A549 (cell line): ENCODE data around the gene ZNF507.

Experiments used
- CEBPB ChIP-seq, 2 experiments: fragments of >200 bp in 1 of 2; sonication (Bioruptor Twin) in 1 of 2; formaldehyde crosslinking in 1 of 2; IDR thresholded peaks; 2 replicates each; pipeline ENCODE4 v1.6.1; 2012 to 2016
- MAX ChIP-seq: IDR thresholded peaks from 2 replicates; pipeline ENCODE4 v1.6.1; 2012
- MYC ChIP-seq: IDR thresholded peaks from 2 replicates; pipeline ENCODE4 v1.6.1; 2012; ENCODE audit warnings: mild to moderate bottlenecking, inconsistent platforms, low read length, improper control_type of control experiment, borderline replicate concordance
- POLR2A ChIP-seq: IDR thresholded peaks from 2 replicates; pipeline ENCODE4 v1.6.1; 2012; ENCODE audit warnings: mild to moderate bottlenecking, low read length
- RAD21 ChIP-seq, 2 experiments: fragments of >200 bp in 1 of 2; sonication (Bioruptor Twin) in 1 of 2; formaldehyde crosslinking in 1 of 2; IDR thresholded peaks in 1 of 2; conservative IDR thresholded peaks in 1 of 2; 2 replicates in 1 of 2; 3 replicates in 1 of 2; pipeline ENCODE4 v1.6.1; 2012 to 2018; ENCODE audit warnings: inconsistent platforms in 1 of 2
- RCOR1 ChIP-seq: fragments of 150-350 bp; IDR thresholded peaks from 2 replicates; pipeline ENCODE4 v1.6.1; 2014; ENCODE audit warnings: antibody characterized with exemption, low read length, low read depth
- REST ChIP-seq: fragments of 200-600 bp; sonication (generic); IDR thresholded peaks from 2 replicates; pipeline ENCODE4 v1.6.1; 2016; ENCODE audit warnings: antibody characterized with exemption, mild to moderate bottlenecking, moderate library complexity
- RFX5 ChIP-seq: fragments of 450-650 bp; IDR thresholded peaks from 2 replicates; pipeline ENCODE4 v1.7.1; 2014; ENCODE audit warnings: antibody characterized with exemption, mild to moderate bottlenecking, moderate library complexity
- RNF2 ChIP-seq: fragments of 200-600 bp; sonication (generic); IDR thresholded peaks from 2 replicates; pipeline ENCODE4 v1.6.1; 2016; ENCODE audit warnings: low read depth, mild to moderate bottlenecking, antibody characterized with exemption, moderate library complexity, borderline replicate concordance
- TF ChIP-seq, protein P1 (sequence below): fragments of >200 bp; sonication (Bioruptor Twin); formaldehyde crosslinking; IDR thresholded peaks from 3 replicates; pipeline ENCODE4 v1.5.1; 2016

GRCh38 chr19:32437096-32437495 is 91.7 kb downstream of the ZNF507 start:
- TF ChIP-seq CEBPB (IDR thresholded peaks at IDR 0.05) (no peak), RCOR1 (no peak), RNF2 (no peak), REST (no peak), MYC (no peak), RAD21 (conservative IDR thresholded peaks at IDR 0.05 in 1 of 2, IDR thresholded peaks at IDR 0.05 in 1 of 2) (no peak), RFX5 (no peak), MAX (no peak), POLR2A (no peak)
- TF ChIP-seq, protein P1, sequence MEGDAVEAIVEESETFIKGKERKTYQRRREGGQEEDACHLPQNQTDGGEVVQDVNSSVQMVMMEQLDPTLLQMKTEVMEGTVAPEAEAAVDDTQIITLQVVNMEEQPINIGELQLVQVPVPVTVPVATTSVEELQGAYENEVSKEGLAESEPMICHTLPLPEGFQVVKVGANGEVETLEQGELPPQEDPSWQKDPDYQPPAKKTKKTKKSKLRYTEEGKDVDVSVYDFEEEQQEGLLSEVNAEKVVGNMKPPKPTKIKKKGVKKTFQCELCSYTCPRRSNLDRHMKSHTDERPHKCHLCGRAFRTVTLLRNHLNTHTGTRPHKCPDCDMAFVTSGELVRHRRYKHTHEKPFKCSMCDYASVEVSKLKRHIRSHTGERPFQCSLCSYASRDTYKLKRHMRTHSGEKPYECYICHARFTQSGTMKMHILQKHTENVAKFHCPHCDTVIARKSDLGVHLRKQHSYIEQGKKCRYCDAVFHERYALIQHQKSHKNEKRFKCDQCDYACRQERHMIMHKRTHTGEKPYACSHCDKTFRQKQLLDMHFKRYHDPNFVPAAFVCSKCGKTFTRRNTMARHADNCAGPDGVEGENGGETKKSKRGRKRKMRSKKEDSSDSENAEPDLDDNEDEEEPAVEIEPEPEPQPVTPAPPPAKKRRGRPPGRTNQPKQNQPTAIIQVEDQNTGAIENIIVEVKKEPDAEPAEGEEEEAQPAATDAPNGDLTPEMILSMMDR: no peak
